SJSA1 (cell line): Measurements from ENCODE around the gene APCDD1L. TPM values are rescaled to one million over a fixed set of nuclear protein-coding genes. Genes with fewer than 3 reads are reported as not detected.

Source experiments
- DNase-seq, 2 experiments: peaks; one replicate each; pipeline ENCODE4 v3.0.0-alpha.2; 2015 to 2020; ENCODE audit warnings: low spot score in 2 of 2, low read depth in 1 of 2
- H3K27ac ChIP-seq: fragments of 250-450 bp; sonication (Bioruptor Pico); 2 replicates; pipeline ENCODE4 v1.5.1; 2020; ENCODE audit warnings: mild to moderate bottlenecking, moderate library complexity
- H3K27me3 ChIP-seq: fragments of 250-450 bp; sonication (Bioruptor Pico); replicated peaks from 2 replicates; pipeline ENCODE4 v1.5.1; 2020; ENCODE audit warnings: mild to moderate bottlenecking, moderate library complexity
- H3K36me3 ChIP-seq: fragments of 250-450 bp; sonication (Bioruptor Pico); 2 replicates; pipeline ENCODE4 v1.5.1; 2020; ENCODE audit warnings: mild to moderate bottlenecking
- H3K4me1 ChIP-seq: fragments of 250-450 bp; sonication (Bioruptor Pico); replicated peaks from 2 replicates; pipeline ENCODE4 v1.6.1; 2021; ENCODE audit warnings: mild to moderate bottlenecking
- H3K4me3 ChIP-seq: fragments of 250-450 bp; sonication (Bioruptor Pico); 2 replicates; pipeline ENCODE4 v1.5.1; 2020; ENCODE audit warnings: mild to moderate bottlenecking
- H3K9me3 ChIP-seq: fragments of 250-450 bp; sonication (Bioruptor Pico); replicated peaks from 2 replicates; pipeline ENCODE4 v1.5.1; 2020; ENCODE audit warnings: mild to moderate bottlenecking
- total RNA-seq: library from RNA; depleted of rRNA; stranded (reverse); fragments of >200 nt; shearing (Covaris generic); gene quantifications from 2 replicates; pipeline ENCODE4 v1.2.3, GENCODE V29; 2014

APCDD1L gene
- total RNA-seq, 1 experiment from 2014 or later, result 0.24 TPM

GRCh38 chr20:58452667-58453255, 62.4 kb downstream of the APCDD1L start:
- no peak for DNase-seq
- peaks cover 29% of the 10 kb centered on the region for H3K36me3 ChIP-seq

DNA sequence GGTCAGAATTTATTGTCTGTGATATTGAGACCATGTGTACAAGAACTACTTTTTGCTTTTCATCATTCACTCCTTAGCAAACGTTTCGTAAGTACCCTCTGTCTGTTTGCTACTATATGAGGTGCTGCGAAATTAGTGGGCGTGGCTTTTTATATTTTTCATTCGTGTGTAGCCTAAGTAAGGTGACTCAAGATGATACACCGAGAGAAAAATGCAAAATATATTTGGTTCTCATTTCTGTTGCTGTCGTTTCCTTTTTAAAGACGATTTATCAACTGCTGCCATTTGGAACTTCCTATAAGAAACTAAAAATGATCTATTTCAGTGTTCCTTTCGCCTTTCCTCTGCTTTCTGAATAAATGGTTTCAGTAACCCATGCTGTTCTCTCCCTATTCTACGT, 64.9 kb downstream of the APCDD1L start:
- H3K4me1 ChIP-seq, result no peaks in the 10 kb centered on the region
- peaks cover 45% of the 10 kb centered on the region for H3K36me3 ChIP-seq
- no peak overlapping the region for H3K4me3 ChIP-seq
- no peaks in the 10 kb centered on the region for H3K9me3 ChIP-seq
- no peak for DNase-seq
- no peak overlapping the region for H3K27ac ChIP-seq
- H3K27me3 ChIP-seq, result no peaks in the 10 kb centered on the region

More at GRCh38 chr20:58452667-58453255, 62.4 kb downstream of the APCDD1L start:
- Histone ChIP-seq H3K4me3 (no peak overlapping the region), H3K4me1 (peaks cover 11% of the 10 kb centered on the region), H3K9me3 (no peaks in the 10 kb centered on the region), H3K27ac (no peak overlapping the region), H3K27me3 (no peaks in the 10 kb centered on the region)

DNA sequence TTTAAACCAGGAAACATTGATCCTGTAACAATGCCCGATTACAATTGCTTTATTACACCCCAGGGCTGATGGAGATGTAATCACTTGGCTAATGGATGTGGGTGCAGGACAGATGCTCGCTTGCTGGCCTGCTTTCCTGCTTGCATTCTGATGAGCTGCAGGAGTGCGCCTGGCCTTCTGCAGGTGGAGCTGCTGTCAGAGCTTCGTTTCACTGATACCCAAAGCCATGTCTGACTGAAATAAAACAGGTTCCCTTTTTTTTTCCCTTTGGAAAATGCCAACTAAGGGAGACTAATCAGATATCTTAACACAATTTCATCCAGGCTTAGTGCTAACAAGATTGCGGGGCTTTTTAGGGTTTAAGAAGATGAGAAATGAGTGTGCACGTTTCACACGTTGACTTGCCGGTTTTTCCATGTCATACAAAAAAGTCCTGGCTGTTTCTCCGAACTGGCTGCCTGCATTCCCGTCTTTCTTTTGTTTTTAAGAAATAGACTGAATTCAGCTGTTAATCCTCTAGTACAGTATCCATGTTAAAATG, 65.4 kb downstream of the APCDD1L start:
- Histone ChIP-seq H3K27ac (no peak overlapping the region), H3K4me3 (no peak overlapping the region), H3K27me3 (no peaks in the 10 kb centered on the region), H3K9me3 (no peaks in the 10 kb centered on the region), H3K36me3 (peaks cover 50% of the 10 kb centered on the region), H3K4me1 (no peaks in the 10 kb centered on the region)
- DNase-seq, result no peak

DNA sequence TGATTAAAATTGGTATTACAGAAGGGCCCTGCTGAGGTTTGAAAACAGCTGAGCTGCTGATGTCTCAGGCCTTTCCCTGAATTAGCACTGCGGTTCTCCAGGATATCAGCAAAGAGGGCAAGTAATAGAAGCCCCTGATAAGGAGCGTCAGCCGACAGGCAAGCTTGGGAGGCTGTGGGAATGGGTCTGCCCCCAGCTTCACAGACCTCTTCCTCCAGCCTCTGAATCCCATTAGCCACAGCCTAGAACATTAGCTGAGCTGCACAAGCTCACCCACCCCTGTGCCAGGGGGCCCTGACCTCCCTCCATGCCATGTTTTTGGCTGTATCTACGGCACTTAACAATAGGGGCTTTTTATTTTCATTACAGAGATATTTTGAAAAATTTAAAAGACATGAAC, 66.2 kb downstream of the APCDD1L start:
- H3K9me3 ChIP-seq, result no peaks in the 10 kb centered on the region
- DNase-seq, result no peak
- H3K27ac ChIP-seq, result no peak overlapping the region
- no peak overlapping the region for H3K4me3 ChIP-seq
- H3K4me1 ChIP-seq, result no peaks in the 10 kb centered on the region
- no peaks in the 10 kb centered on the region for H3K27me3 ChIP-seq
- peaks cover 58% of the 10 kb centered on the region for H3K36me3 ChIP-seq

DNA sequence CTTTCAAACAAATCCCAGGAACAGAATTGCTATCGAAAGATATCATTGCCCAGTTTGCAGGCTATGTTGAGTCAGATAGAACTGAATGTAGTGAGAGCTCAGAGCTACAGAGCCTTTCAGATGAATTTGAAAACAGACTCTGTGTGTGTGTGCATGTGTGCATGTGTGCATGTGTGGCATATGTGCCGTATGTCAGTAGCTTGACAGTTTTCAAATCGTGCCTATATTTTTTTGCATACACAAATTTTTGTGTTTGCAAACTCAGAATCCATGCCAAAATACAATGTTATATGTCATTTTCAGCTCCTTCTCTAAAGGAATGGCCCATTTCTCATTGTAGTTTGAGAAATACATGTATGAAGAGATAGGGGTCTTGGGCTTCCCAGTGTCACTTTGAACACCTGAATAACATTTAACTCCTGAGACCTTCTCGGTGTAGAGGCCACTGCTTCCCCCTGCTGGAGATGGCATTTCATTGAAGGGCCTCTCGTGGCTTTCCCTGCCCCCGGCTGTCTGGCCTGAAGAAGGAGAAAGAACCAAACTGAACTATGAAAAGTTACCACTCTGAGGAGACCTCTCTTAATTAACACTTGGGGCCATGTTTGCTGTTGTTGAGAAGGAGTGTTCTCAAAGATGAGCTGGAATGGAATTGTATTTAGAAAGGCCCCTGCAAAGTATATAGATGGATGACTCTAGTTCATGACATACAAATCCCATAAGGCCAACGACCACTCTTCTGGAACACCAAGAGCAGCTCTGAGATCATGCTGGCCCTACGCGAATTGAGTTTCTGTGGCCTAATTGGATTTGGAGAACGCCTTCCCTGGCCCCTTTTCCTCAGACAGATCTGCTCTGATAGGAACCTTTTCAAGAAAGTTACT, 67.4 kb downstream of the APCDD1L start:
- H3K9me3 ChIP-seq, result no peaks in the 10 kb centered on the region
- H3K4me3 ChIP-seq, result no peak overlapping the region
- H3K27me3 ChIP-seq, result no peaks in the 10 kb centered on the region
- no peak overlapping the region for H3K27ac ChIP-seq
- no peaks in the 10 kb centered on the region for H3K4me1 ChIP-seq
- H3K36me3 ChIP-seq, result peaks cover 64% of the 10 kb centered on the region
- DNase-seq, result peak; percentile 55 to 64

GRCh38 chr20:58446960-58447265, 68.3 kb downstream of the APCDD1L start:
- H3K27me3 ChIP-seq, result no peaks in the 10 kb centered on the region
- no peaks in the 10 kb centered on the region for H3K9me3 ChIP-seq
- H3K4me1 ChIP-seq, result no peaks in the 10 kb centered on the region
- no peak overlapping the region for H3K4me3 ChIP-seq
- DNase-seq, result no peak
- no peak overlapping the region for H3K27ac ChIP-seq
- peaks cover 70% of the 10 kb centered on the region for H3K36me3 ChIP-seq

GRCh38 chr20:58446264-58446959, 68.8 kb downstream of the APCDD1L start:
- H3K9me3 ChIP-seq, result no peaks in the 10 kb centered on the region
- no peak overlapping the region for H3K27ac ChIP-seq
- H3K27me3 ChIP-seq, result no peaks in the 10 kb centered on the region
- no peaks in the 10 kb centered on the region for H3K4me1 ChIP-seq
- no peak overlapping the region for H3K4me3 ChIP-seq
- peaks cover 71% of the 10 kb centered on the region for H3K36me3 ChIP-seq
- DNase-seq, result no peak

GRCh38 chr20:58444746-58445255, 70.4 kb downstream of the APCDD1L start:
- 0 out of 2 replicates have a peak, but pooled peaks cover 2% of the 10 kb centered on the region for H3K27me3 ChIP-seq
- H3K27ac ChIP-seq, result no peak overlapping the region
- H3K36me3 ChIP-seq, result peaks cover 74% of the 10 kb centered on the region
- no peaks in the 10 kb centered on the region for H3K4me1 ChIP-seq
- H3K4me3 ChIP-seq, result no peak overlapping the region
- no peak for DNase-seq
- no peaks in the 10 kb centered on the region for H3K9me3 ChIP-seq

DNA sequence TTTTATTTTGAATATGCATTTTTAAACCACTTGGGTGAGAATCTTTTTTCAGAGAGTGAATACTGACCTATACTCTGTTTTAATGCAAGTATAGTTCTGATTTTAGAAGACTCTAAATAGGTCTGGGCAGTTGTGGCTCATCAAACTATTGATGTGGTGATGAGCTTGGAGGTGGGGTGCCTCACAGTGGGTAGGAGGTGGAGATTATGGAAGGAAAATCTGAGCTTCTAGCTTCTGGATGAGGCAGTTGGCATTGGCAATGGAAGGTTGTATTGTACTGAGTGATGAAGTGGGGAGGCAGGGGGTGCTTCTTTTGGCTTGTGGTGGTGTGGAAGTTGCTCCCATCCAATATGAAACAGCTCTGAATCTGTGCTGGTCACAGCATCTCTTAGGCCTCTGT, 73.5 kb downstream of the APCDD1L start:
- Histone ChIP-seq H3K36me3 (peaks cover 72% of the 10 kb centered on the region), H3K4me1 (no peaks in the 10 kb centered on the region), H3K4me3 (no peak overlapping the region), H3K27me3 (0 out of 2 replicates have a peak, but pooled peaks cover 2% of the 10 kb centered on the region), H3K27ac (no peak overlapping the region), H3K9me3 (no peaks in the 10 kb centered on the region)
- no peak for DNase-seq

DNA sequence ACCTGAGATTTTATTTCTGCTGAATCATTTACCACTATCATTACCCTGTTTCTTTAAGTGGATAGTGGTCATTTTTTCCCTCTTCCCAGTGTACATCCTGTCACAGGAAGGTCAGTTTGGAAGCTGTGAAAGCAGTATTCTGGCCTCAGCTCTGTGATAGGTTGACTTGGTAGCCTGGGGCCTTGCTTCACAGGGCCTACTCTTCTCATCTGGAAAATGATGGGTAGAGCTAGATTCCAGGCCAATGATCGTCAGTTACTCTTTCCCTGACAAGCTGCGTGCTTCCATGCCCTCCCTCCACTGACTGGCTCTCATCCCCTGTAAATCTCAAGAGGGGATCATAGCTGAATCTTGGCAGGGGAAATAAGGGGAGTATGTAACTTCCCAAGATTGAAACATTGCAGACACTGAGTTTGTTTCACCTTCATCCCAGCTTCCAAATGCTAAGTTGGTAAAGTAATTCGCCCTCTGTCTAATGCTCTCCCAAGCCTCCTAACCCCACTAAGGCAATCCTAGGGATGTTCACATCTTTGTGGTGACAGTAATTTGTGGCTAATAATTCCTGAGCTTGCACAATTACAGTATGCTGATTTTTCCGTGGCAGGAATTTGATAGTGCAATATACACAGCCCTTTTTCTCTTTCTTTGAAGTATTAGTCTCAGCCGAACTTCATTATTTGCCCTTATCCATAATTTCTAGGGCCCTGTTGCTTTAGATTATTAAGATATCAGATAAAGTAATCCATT, 75.0 kb downstream of the APCDD1L start:
- Histone ChIP-seq H3K27ac (no peak overlapping the region), H3K4me3 (no peak overlapping the region), H3K27me3 (0 out of 2 replicates have a peak, but pooled peaks cover 2% of the 10 kb centered on the region), H3K9me3 (no peaks in the 10 kb centered on the region), H3K36me3 (peaks cover 64% of the 10 kb centered on the region), H3K4me1 (no peaks in the 10 kb centered on the region)
- no peak for DNase-seq

GRCh38 chr20:58438970-58439808, 76.0 kb downstream of the APCDD1L start:
- H3K4me3 ChIP-seq, result no peak overlapping the region
- 0 out of 2 replicates have a peak, but pooled peaks cover 2% of the 10 kb centered on the region for H3K27me3 ChIP-seq
- H3K9me3 ChIP-seq, result no peaks in the 10 kb centered on the region
- H3K4me1 ChIP-seq, result no peaks in the 10 kb centered on the region
- H3K36me3 ChIP-seq, result peaks cover 57% of the 10 kb centered on the region
- no peak for DNase-seq
- no peak overlapping the region for H3K27ac ChIP-seq

DNA sequence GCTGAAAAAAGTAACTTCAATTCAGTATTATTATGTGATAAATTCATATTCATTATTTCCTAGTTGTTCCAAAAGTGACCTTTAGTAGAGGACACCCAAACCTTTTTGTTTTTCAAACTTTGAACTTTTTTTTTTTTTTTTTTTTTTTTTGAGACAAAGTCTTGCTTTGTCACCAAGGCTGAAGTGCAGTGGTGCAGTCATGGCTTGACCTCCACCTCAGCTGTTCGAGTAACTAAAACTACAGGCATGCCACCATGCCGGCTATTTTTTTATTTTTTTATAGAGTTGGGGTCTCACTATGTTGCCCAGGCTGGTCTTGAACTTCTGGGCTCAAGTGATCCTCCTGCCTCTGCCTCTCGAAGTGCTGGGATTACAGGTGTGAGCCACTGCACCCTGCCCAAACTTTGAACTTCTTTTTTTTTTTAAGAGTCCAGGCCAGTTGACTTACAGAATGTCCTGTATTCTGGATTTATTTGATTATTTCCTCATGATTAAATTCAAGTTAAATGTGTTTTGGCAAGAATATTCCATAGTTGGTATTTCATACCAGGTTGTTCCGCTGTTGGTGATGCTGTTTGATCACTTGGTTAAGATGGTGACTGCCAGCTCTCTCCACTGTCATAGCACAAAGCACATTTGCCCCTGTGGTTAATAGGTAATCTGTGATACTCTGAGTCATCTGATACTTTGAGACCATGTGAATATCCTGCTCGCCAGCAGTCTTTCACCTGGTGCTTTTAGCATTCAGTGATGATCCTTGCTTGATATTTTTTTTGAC, 78.1 kb downstream of the APCDD1L start:
- H3K36me3 ChIP-seq, result peaks cover 60% of the 10 kb centered on the region
- 0 out of 2 replicates have a peak, but pooled peaks cover 2% of the 10 kb centered on the region for H3K27me3 ChIP-seq
- no peak overlapping the region for H3K27ac ChIP-seq
- no peak overlapping the region for H3K4me3 ChIP-seq
- H3K9me3 ChIP-seq, result no peaks in the 10 kb centered on the region
- DNase-seq, result no peak
- peaks cover 8% of the 10 kb centered on the region for H3K4me1 ChIP-seq
